Measurements from ENCODE around the gene NLK.

Gene NLK

GRCh38 chr17:28043296-28043695, 819 bp downstream of the NLK start:
- DNase-seq (ENCODE audit: low spot score) = no peak
- in situ Hi-C loops (cut with MboI; ENCODE audit: low pct_unique_long_range_greater_than_20kb, low sequenced_read_pairs, unreplicated experiment) = no loop called here
- TF ChIP-seq CTCF (IDR thresholded peaks at IDR 0.05; ENCODE audit: extremely low read depth, insufficient read depth, missing control alignments) = no peak

- in situ Hi-C loops (cut with MboI; ENCODE audit: low pct_unique_long_range_greater_than_20kb, low sequenced_read_pairs, unreplicated experiment) = no loop called here
These were observed 1.3 kb downstream of the NLK start for GRCh38 chr17:28043741-28044140.

GRCh38 chr17:28045304-28045703, 2.8 kb downstream of the NLK start:
- in situ Hi-C loops (cut with MboI; ENCODE audit: low pct_unique_long_range_greater_than_20kb, low sequenced_read_pairs, unreplicated experiment) = no loop called here
- no peak for TF ChIP-seq CTCF (IDR thresholded peaks at IDR 0.05; ENCODE audit: extremely low read depth, insufficient read depth, missing control alignments)

More at GRCh38 chr17:28043741-28044140, 1.3 kb downstream of the NLK start:
- no peak for DNase-seq (ENCODE audit: low spot score)
- no peak for TF ChIP-seq CTCF (IDR thresholded peaks at IDR 0.05; ENCODE audit: extremely low read depth, insufficient read depth, missing control alignments)

GRCh38 chr17:28046034-28046825, 3.8 kb downstream of the NLK start:
- no peak for TF ChIP-seq CTCF (IDR thresholded peaks at IDR 0.05; ENCODE audit: extremely low read depth, insufficient read depth, missing control alignments)
- no peak for DNase-seq (ENCODE audit: low spot score)
- in situ Hi-C loops (cut with MboI; ENCODE audit: low pct_unique_long_range_greater_than_20kb, low sequenced_read_pairs, unreplicated experiment) = no loop called here

More at GRCh38 chr17:28045304-28045703, 2.8 kb downstream of the NLK start:
- DNase-seq (ENCODE audit: low spot score) = no peak

GRCh38 chr17:28047806-28048205, 5.3 kb downstream of the NLK start:
- in situ Hi-C loops (cut with MboI; ENCODE audit: low pct_unique_long_range_greater_than_20kb, low sequenced_read_pairs, unreplicated experiment) = no loop called here
- TF ChIP-seq CTCF (IDR thresholded peaks at IDR 0.05; ENCODE audit: extremely low read depth, insufficient read depth, missing control alignments) = no peak

GRCh38 chr17:28049071-28049470, 6.6 kb downstream of the NLK start:
- DNase-seq (ENCODE audit: low spot score) = no peak
- no peak for TF ChIP-seq CTCF (IDR thresholded peaks at IDR 0.05; ENCODE audit: extremely low read depth, insufficient read depth, missing control alignments)
- in situ Hi-C loops (cut with MboI; ENCODE audit: low pct_unique_long_range_greater_than_20kb, low sequenced_read_pairs, unreplicated experiment) = no loop called here

More at GRCh38 chr17:28047806-28048205, 5.3 kb downstream of the NLK start:
- DNase-seq (ENCODE audit: low spot score) = no peak
